NCI-H2171 (cell line): ENCODE data around the gene AMIGO2.
"Not testable (repeated sequence)": the region's sequence is repeated elsewhere in the genome, so short reads cannot be mapped to it uniquely, and the experiment has no call there.

ENCODE experiments used
- DNase-seq: peaks from one replicate; lab custom pipeline; 2025; lab: John Stamatoyannopoulos, UW

AMIGO2 gene

GRCh38 chr12:47073951-47074350 lies 5.8 kb downstream of the AMIGO2 start:
- DNase-seq = no peak

GRCh38 chr12:47071241-47071852 lies 8.4 kb downstream of the AMIGO2 start:
- DNase-seq = no peak

- no peak for DNase-seq
Measured at GRCh38 chr12:47070310-47070709, 9.4 kb downstream of the AMIGO2 start.

GRCh38 chr12:47068539-47068938 lies 11.2 kb downstream of the AMIGO2 start:
- DNase-seq = no peak

- DNase-seq = no peak
Measured at GRCh38 chr12:47067771-47068431, 11.9 kb downstream of the AMIGO2 start.

GRCh38 chr12:47067176-47067575 lies 12.6 kb downstream of the AMIGO2 start:
- DNase-seq = no peak

GRCh38 chr12:47066278-47067025 lies 13.3 kb downstream of the AMIGO2 start:
- DNase-seq = no peak

GRCh38 chr12:47065546-47065945 lies 14.2 kb downstream of the AMIGO2 start:
- DNase-seq = no peak

- not testable (repeated sequence) for DNase-seq
Measured at GRCh38 chr12:47058640-47059039, 21.1 kb downstream of the AMIGO2 start.

- not testable (repeated sequence) for DNase-seq
Measured at GRCh38 chr12:47056944-47057343, 22.8 kb downstream of the AMIGO2 start.

GRCh38 chr12:47055856-47056255 lies 23.9 kb downstream of the AMIGO2 start:
- DNase-seq = not testable (repeated sequence)

- DNase-seq = no peak
Measured at GRCh38 chr12:47054659-47055058, 25.1 kb downstream of the AMIGO2 start.

GRCh38 chr12:47053961-47054360 lies 25.8 kb downstream of the AMIGO2 start:
- no peak for DNase-seq

GRCh38 chr12:47052274-47052673 lies 27.5 kb downstream of the AMIGO2 start:
- DNase-seq = no peak

GRCh38 chr12:47051291-47051690 lies 28.5 kb downstream of the AMIGO2 start:
- not testable (repeated sequence) for DNase-seq

- no peak for DNase-seq
Measured at GRCh38 chr12:47048541-47048940, 31.2 kb downstream of the AMIGO2 start.

- no peak for DNase-seq
Measured at GRCh38 chr12:47041327-47041726, 38.4 kb downstream of the AMIGO2 start.

- DNase-seq = no peak
Measured at GRCh38 chr12:47039756-47040155, 40.0 kb downstream of the AMIGO2 start.

- DNase-seq = no peak
Measured at GRCh38 chr12:47039079-47039478, 40.7 kb downstream of the AMIGO2 start.

- no peak for DNase-seq
Measured at GRCh38 chr12:47038270-47038748, 41.5 kb downstream of the AMIGO2 start.

GRCh38 chr12:47035484-47035883 lies 44.3 kb downstream of the AMIGO2 start:
- DNase-seq = no peak

GRCh38 chr12:47034661-47035060 lies 45.1 kb downstream of the AMIGO2 start:
- no peak for DNase-seq
